RCC 7860 (cell line): ENCODE data around the gene SCN1B.
"Not testable (repeated sequence)": the region's sequence is repeated elsewhere in the genome, so short reads cannot be mapped to it uniquely, and the experiment has no call there.

Experiments
- DNase-seq: peaks from one replicate; pipeline ENCODE4 v3.0.0-alpha.2; 2015; ENCODE audit warnings: low spot score
- FAIRE-seq: peaks from 2 replicates; lab custom pipeline; 2012; peaks lifted over from hg19 to GRCh38; lab: Jason Lieb, UNC

Gene SCN1B

GRCh38 chr19:35015270-35015953 is 14.9 kb upstream of the SCN1B start:
- DNase-seq (no peak), FAIRE-seq (no peak)

GRCh38 chr19:35015954-35016351 is 14.3 kb upstream of the SCN1B start:
- no peak for DNase-seq
- FAIRE-seq, result no peak

- DNase-seq (no peak), FAIRE-seq (no peak)
Observed at GRCh38 chr19:35017507-35017906, 12.8 kb upstream of the SCN1B start.

GRCh38 chr19:35018379-35018778 is 11.9 kb upstream of the SCN1B start:
- no peak for DNase-seq
- no peak for FAIRE-seq

GRCh38 chr19:35019144-35019543 is 11.1 kb upstream of the SCN1B start:
- no peak for DNase-seq
- no peak for FAIRE-seq

GRCh38 chr19:35021016-35021415 is 9.3 kb upstream of the SCN1B start:
- no peak for FAIRE-seq
- no peak for DNase-seq

- FAIRE-seq (no peak), DNase-seq (no peak)
Observed at GRCh38 chr19:35021596-35021995, 8.7 kb upstream of the SCN1B start.

- no peak for FAIRE-seq
- DNase-seq, result no peak
Observed at GRCh38 chr19:35022460-35022859, 7.8 kb upstream of the SCN1B start.

GRCh38 chr19:35023428-35023827 is 6.8 kb upstream of the SCN1B start:
- no peak for FAIRE-seq
- DNase-seq, result no peak

- FAIRE-seq (no peak), DNase-seq (no peak)
Observed at GRCh38 chr19:35024095-35024494, 6.2 kb upstream of the SCN1B start.

- FAIRE-seq, result no peak
- no peak for DNase-seq
Observed at GRCh38 chr19:35025969-35026368, 4.3 kb upstream of the SCN1B start.

GRCh38 chr19:35026418-35026817 is 3.9 kb upstream of the SCN1B start:
- no peak for FAIRE-seq
- DNase-seq, result no peak

GRCh38 chr19:35027009-35027408 is 3.3 kb upstream of the SCN1B start:
- DNase-seq (no peak), FAIRE-seq (no peak)

GRCh38 chr19:35027851-35028599 is 2.2 kb upstream of the SCN1B start:
- FAIRE-seq (no peak), DNase-seq (no peak)

- not testable (repeated sequence) for FAIRE-seq, DNase-seq
Observed at GRCh38 chr19:35028600-35028885, 1.7 kb upstream of the SCN1B start.

GRCh38 chr19:35029275-35029736 is 964 bp upstream of the SCN1B start:
- FAIRE-seq, result not testable (repeated sequence)

GRCh38 chr19:35029737-35030256 is 473 bp upstream of the SCN1B start:
- no peak for DNase-seq
- no peak for FAIRE-seq

More at GRCh38 chr19:35029275-35029736, 964 bp upstream of the SCN1B start:
- DNase-seq, result not testable (repeated sequence)

- DNase-seq (no peak), FAIRE-seq (no peak)
Observed at GRCh38 chr19:35031072-35031881, 1.0 kb downstream of the SCN1B start.

- DNase-seq (no peak), FAIRE-seq (no peak)
Observed at GRCh38 chr19:35032356-35032865, 2.1 kb downstream of the SCN1B start.

- DNase-seq, result no peak
- FAIRE-seq, result no peak
Observed at GRCh38 chr19:35033067-35034004, 3.1 kb downstream of the SCN1B start.
